ENCODE measurements around the gene FAM240A. TPM values are rescaled to one million over a fixed set of nuclear protein-coding genes. Genes with fewer than 3 reads are reported as not detected.
A peak's percentile ranks its signal among the peaks of the same experiment; 100 is the strongest.

FAM240A gene
- total RNA-seq, 1 experiment from 2014 or later, result not detected

DNA sequence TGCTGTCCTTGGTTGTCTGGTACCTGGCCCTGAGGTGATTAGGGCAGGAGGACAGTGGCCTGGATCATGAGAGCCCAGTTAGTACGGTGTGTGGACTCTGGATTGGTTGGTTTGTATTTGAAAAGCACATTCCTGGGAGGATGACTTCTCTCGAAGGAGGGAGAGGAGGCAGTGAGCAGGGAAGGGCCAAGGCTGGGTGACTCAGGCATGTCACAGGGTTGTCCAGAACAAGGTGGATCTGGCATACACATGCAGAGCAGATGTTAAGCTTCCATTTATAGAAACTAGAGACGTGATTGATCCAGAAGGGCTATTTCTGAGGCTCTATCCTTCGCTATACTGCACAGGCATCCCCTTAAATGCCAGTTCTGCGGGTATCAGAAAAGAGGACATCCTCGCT, 34.4 kb downstream of the FAM240A start:
- no peaks in the 10 kb centered on the region for H4K20me1 ChIP-seq (ENCODE audit: low read length)
- no peak overlapping the region for H3K9ac ChIP-seq (ENCODE audit: low read length)
- intact Hi-C loops (cut with micrococcal nuclease), result no loop called here
- ChIA-PET POLR2A (ENCODE audit: unreplicated experiment) (no interaction called here), CTCF (no interaction called here)
- H3K36me3 ChIP-seq (ENCODE audit: low read depth, low read length), result no peaks in the 10 kb centered on the region
- no peaks in the 10 kb centered on the region for H3K79me2 ChIP-seq (ENCODE audit: low read length)
- no peak overlapping the region for H3K4me2 ChIP-seq (ENCODE audit: low read length)
- H3K27me3 ChIP-seq (ENCODE audit: low read length), result no peaks in the 10 kb centered on the region
- no peak overlapping the region for H3K27ac ChIP-seq (ENCODE audit: low read length)
- DNase-seq (peak; percentile 38), ATAC-seq (peak; percentile 78)
- no peaks in the 10 kb centered on the region for H3F3A ChIP-seq (ENCODE audit: low read length, unreplicated experiment)
- H3K9me3 ChIP-seq (ENCODE audit: low read length), result no peaks in the 10 kb centered on the region
- no TSS peak for BruUV-seq (replicated peaks)
- no peak overlapping the region for H3K4me3 ChIP-seq (ENCODE audit: low read length)
- H3K4me1 ChIP-seq (ENCODE audit: insufficient read depth, low read length), result 0 out of 2 replicates have a peak, but pooled peaks cover 3% of the 10 kb centered on the region
- TF ChIP-seq EZH2 (IDR thresholded peaks at IDR 0.05; ENCODE audit: low read length, unreplicated experiment), result no peak
- TF ChIP-seq CTCF (conservative IDR thresholded peaks at IDR 0.05; ENCODE audit: low read depth, low read length), result no peak
- no peak for TF ChIP-seq EZH2phosphoT487 (IDR thresholded peaks at IDR 0.05; ENCODE audit: borderline replicate concordance, low read length)
- no peaks in the 10 kb centered on the region for H3K9me2 ChIP-seq (replicated peaks; ENCODE audit: low read length)
- peak overlapping the region; percentile 7; the same call in 1 of the 2 replicates for H2AFZ ChIP-seq (ENCODE audit: low read length)

DNA sequence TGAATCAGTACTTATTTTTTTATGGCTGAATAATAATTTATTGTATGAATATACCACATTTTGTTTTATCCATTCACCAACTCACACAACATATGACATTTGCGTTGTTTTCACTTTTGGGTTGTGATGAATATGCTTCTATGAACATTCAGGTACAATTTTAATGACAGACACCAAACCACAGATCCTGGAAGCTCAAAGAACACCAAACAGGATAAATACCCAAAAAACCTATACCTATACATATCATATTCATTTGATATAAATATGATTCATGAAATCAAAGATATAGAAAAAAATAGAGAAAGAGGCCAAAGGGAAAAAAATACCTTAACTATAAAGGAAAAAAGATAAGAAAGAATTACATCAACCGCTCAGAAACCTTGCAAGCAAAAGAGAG, 35.8 kb downstream of the FAM240A start:
- Histone ChIP-seq H3K27ac (ENCODE audit: low read length) (no peak overlapping the region), H3K9ac (ENCODE audit: low read length) (no peak overlapping the region), H3K79me2 (ENCODE audit: low read length) (no peaks in the 10 kb centered on the region), H4K20me1 (ENCODE audit: low read length) (no peaks in the 10 kb centered on the region), H3K4me3 (ENCODE audit: low read length) (no peak overlapping the region), H2AFZ (ENCODE audit: low read length) (no peak overlapping the region), H3K9me3 (ENCODE audit: low read length) (no peaks in the 10 kb centered on the region), H3K36me3 (ENCODE audit: low read depth, low read length) (no peaks in the 10 kb centered on the region), H3K9me2 (replicated peaks; ENCODE audit: low read length) (no peaks in the 10 kb centered on the region), H3K27me3 (ENCODE audit: low read length) (no peaks in the 10 kb centered on the region), H3F3A (ENCODE audit: low read length, unreplicated experiment) (no peaks in the 10 kb centered on the region), H3K4me1 (ENCODE audit: insufficient read depth, low read length) (0 out of 2 replicates have a peak, but pooled peaks cover 3% of the 10 kb centered on the region), H3K4me2 (ENCODE audit: low read length) (no peak overlapping the region)
- ChIA-PET CTCF (no interaction called here), POLR2A (ENCODE audit: unreplicated experiment) (no interaction called here)
- TF ChIP-seq CTCF (conservative IDR thresholded peaks at IDR 0.05; ENCODE audit: low read depth, low read length) (no peak), EZH2phosphoT487 (IDR thresholded peaks at IDR 0.05; ENCODE audit: borderline replicate concordance, low read length) (no peak), EZH2 (IDR thresholded peaks at IDR 0.05; ENCODE audit: low read length, unreplicated experiment) (no peak)
- intact Hi-C loops (cut with micrococcal nuclease), result no loop called here
- DNase-seq (no peak), ATAC-seq (no peak)
- BruUV-seq (replicated peaks), result no TSS peak

- Histone ChIP-seq H3K9me2 (replicated peaks; ENCODE audit: low read length) (no peaks in the 10 kb centered on the region), H3K4me2 (ENCODE audit: low read length) (no peak overlapping the region), H3K9ac (ENCODE audit: low read length) (no peak overlapping the region), H3K36me3 (ENCODE audit: low read depth, low read length) (no peaks in the 10 kb centered on the region), H3K27me3 (ENCODE audit: low read length) (no peaks in the 10 kb centered on the region), H3K79me2 (ENCODE audit: low read length) (no peaks in the 10 kb centered on the region), H3K27ac (ENCODE audit: low read length) (no peak overlapping the region), H3K4me1 (ENCODE audit: insufficient read depth, low read length) (0 out of 2 replicates have a peak, but pooled peaks cover 3% of the 10 kb centered on the region), H3F3A (ENCODE audit: low read length, unreplicated experiment) (no peaks in the 10 kb centered on the region), H3K9me3 (ENCODE audit: low read length) (no peaks in the 10 kb centered on the region), H2AFZ (ENCODE audit: low read length) (no peak overlapping the region), H3K4me3 (ENCODE audit: low read length) (no peak overlapping the region), H4K20me1 (ENCODE audit: low read length) (no peaks in the 10 kb centered on the region)
- TF ChIP-seq EZH2 (IDR thresholded peaks at IDR 0.05; ENCODE audit: low read length, unreplicated experiment), result no peak
- no peak for TF ChIP-seq CTCF (conservative IDR thresholded peaks at IDR 0.05; ENCODE audit: low read depth, low read length)
- no peak for TF ChIP-seq EZH2phosphoT487 (IDR thresholded peaks at IDR 0.05; ENCODE audit: borderline replicate concordance, low read length)
- ChIA-PET CTCF (no interaction called here), POLR2A (ENCODE audit: unreplicated experiment) (no interaction called here)
- no TSS peak for BruUV-seq (replicated peaks)
- intact Hi-C loops (cut with micrococcal nuclease), result no loop called here
- no peak for ATAC-seq
- DNase-seq, result no peak
Observed at GRCh38 chr3:46649436-46649835, 37.1 kb downstream of the FAM240A start.

All from PC-3 (cell line).